ENCODE results near the gene RC3H2. TPM values are rescaled to one million over a fixed set of nuclear protein-coding genes. Genes with fewer than 3 reads are reported as not detected.
A peak's percentile ranks its signal among the peaks of the same experiment; 100 is the strongest.
"Not testable (repeated sequence)": the region's sequence is repeated elsewhere in the genome, so short reads cannot be mapped to it uniquely, and the experiment has no call there.

The RC3H2 gene
- total RNA-seq, 1 donor from 2014 or later, result 74.4 TPM

DNA sequence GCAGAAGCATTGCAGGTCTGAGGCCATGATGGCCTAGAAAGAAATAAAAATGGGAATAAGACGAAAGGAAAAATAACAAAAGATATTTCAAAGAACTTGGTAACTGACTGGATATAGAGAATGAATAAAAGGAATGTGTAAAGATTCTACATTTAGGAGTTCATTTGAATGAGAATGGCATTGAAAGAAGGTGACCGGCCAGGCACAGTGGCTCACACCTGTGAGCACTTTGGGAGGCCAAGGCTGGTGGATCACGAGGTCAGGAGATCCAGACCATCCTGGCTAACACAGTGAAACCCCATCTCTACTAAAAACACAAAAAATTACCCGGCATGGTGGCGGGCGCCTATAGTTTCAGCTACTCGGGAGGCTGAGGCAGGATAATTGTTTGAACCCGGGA lies 17.6 kb upstream of the RC3H2 start:
- no peaks in the 10 kb centered on the region for H3K4me1 Mint-ChIP-seq (ENCODE audit: unreplicated experiment)
- DNase-seq (ENCODE audit: extremely low spot score, unreplicated experiment), result no peak
- no peak overlapping the region for H3K4me3 Mint-ChIP-seq (ENCODE audit: unreplicated experiment)
- H3K9me3 Mint-ChIP-seq (ENCODE audit: unreplicated experiment), result no peaks in the 10 kb centered on the region
- H3K27me3 Mint-ChIP-seq (ENCODE audit: unreplicated experiment), result no peaks in the 10 kb centered on the region
- no peak for TF ChIP-seq CTCF (IDR thresholded peaks at IDR 0.05)
- no peak overlapping the region for H3K27ac Mint-ChIP-seq (ENCODE audit: unreplicated experiment)
- H3K36me3 Mint-ChIP-seq (ENCODE audit: unreplicated experiment), result peaks cover 14% of the 10 kb centered on the region

GRCh38 chr9:122918310-122918709 lies 13.2 kb upstream of the RC3H2 start:
- DNase-seq (ENCODE audit: extremely low spot score, unreplicated experiment), result no peak
- Mint-ChIP-seq H3K4me1 (ENCODE audit: unreplicated experiment) (peaks cover 3% of the 10 kb centered on the region), H3K9me3 (ENCODE audit: unreplicated experiment) (no peaks in the 10 kb centered on the region), H3K36me3 (ENCODE audit: unreplicated experiment) (peaks cover 10% of the 10 kb centered on the region), H3K4me3 (ENCODE audit: unreplicated experiment) (no peak overlapping the region), H3K27me3 (ENCODE audit: unreplicated experiment) (no peaks in the 10 kb centered on the region), H3K27ac (ENCODE audit: unreplicated experiment) (no peak overlapping the region)
- no peak for TF ChIP-seq CTCF (IDR thresholded peaks at IDR 0.05)

- Mint-ChIP-seq H3K4me3 (ENCODE audit: unreplicated experiment) (peak within 1 kb of the TSS; percentile 96), H3K27ac (ENCODE audit: unreplicated experiment) (peak within 1 kb of the TSS; percentile 96), H3K9me3 (ENCODE audit: unreplicated experiment) (no peaks in the 10 kb centered on the region), H3K4me1 (ENCODE audit: unreplicated experiment) (peaks cover 18% of the 10 kb centered on the region), H3K36me3 (ENCODE audit: unreplicated experiment) (peaks cover 10% of the 10 kb centered on the region), H3K27me3 (ENCODE audit: unreplicated experiment) (no peaks in the 10 kb centered on the region)
- TF ChIP-seq CTCF (IDR thresholded peaks at IDR 0.05), result no peak
- DNase-seq (ENCODE audit: extremely low spot score, unreplicated experiment), result peak; percentile 89
Observed at GRCh38 chr9:122912964-122913673, 8.0 kb upstream of the RC3H2 start, which contains the start of gene ZBTB6. TSS of gene ZBTB6 (minus strand) at chr9:122913323. CDS start at chr9:122912072, 1,251 bp downstream.

- peak overlapping the region; percentile 96 for H3K27ac Mint-ChIP-seq (ENCODE audit: unreplicated experiment)
- peaks cover 10% of the 10 kb centered on the region for H3K36me3 Mint-ChIP-seq (ENCODE audit: unreplicated experiment)
- no peak for DNase-seq (ENCODE audit: extremely low spot score, unreplicated experiment)
- peaks cover 18% of the 10 kb centered on the region for H3K4me1 Mint-ChIP-seq (ENCODE audit: unreplicated experiment)
- no peak for TF ChIP-seq CTCF (IDR thresholded peaks at IDR 0.05)
- H3K27me3 Mint-ChIP-seq (ENCODE audit: unreplicated experiment), result no peaks in the 10 kb centered on the region
- H3K9me3 Mint-ChIP-seq (ENCODE audit: unreplicated experiment), result no peaks in the 10 kb centered on the region
- peak overlapping the region; percentile 96 for H3K4me3 Mint-ChIP-seq (ENCODE audit: unreplicated experiment)
Observed at GRCh38 chr9:122912671-122912963, 7.5 kb upstream of the RC3H2 start.

DNA sequence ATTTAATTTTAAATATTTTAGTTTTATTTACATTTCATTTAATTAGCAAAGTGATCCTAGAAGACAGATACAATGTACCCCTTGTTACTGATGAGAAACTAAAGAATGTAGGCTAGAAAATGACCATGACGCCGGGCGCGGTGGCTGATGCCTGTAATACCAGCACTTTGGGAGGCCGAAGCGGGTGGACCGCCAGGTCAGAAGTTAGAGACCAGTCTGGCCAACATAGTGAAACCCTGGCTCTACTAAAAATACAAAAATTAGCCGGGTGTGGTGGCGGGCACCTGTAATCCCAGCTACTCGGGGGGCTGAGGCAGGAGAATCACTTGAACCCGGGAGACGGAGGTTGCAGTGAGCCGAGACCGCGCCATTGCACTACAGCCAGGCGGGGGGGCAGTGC lies 963 bp upstream of the RC3H2 start:
- H3K36me3 Mint-ChIP-seq (ENCODE audit: unreplicated experiment); H3K27me3 Mint-ChIP-seq (ENCODE audit: unreplicated experiment); H3K27ac Mint-ChIP-seq (ENCODE audit: unreplicated experiment); H3K9me3 Mint-ChIP-seq (ENCODE audit: unreplicated experiment); DNase-seq (ENCODE audit: extremely low spot score, unreplicated experiment); H3K4me3 Mint-ChIP-seq (ENCODE audit: unreplicated experiment): not testable (repeated sequence)
- H3K4me1 Mint-ChIP-seq (ENCODE audit: unreplicated experiment), result peaks cover 27% of the 10 kb centered on the region
